Naive B cell (primary cell): ENCODE results near the gene PUM2. TPM values are rescaled to one million over a fixed set of nuclear protein-coding genes. Genes with fewer than 3 reads are reported as not detected.

Experiments
- ATAC-seq, 2 donors: fragments of 150-1000 bp; cut with Tn5 transposase; 2 replicates each; pipeline ENCODE4 v1.10.0; 2021; ENCODE audit warnings: low read depth in 2 of 2, mild to moderate bottlenecking in 2 of 2, moderate library complexity in 2 of 2
- DNase-seq: peaks from one replicate; pipeline ENCODE4 v3.0.0; 2022
- H3K27ac Mint-ChIP-seq, 6 donors: one replicate each; pipeline ENCODE4 v1.8.0; 2020 to 2022; ENCODE audit warnings: mild to moderate bottlenecking in 6 of 6, mixed read lengths in 6 of 6, moderate library complexity in 5 of 6, inconsistent platforms in 2 of 6
- H3K27me3 Mint-ChIP-seq, 3 donors: one replicate each; pipeline ENCODE4 v1.8.0; 2021 to 2022; ENCODE audit warnings: mixed read lengths in 3 of 3, mild to moderate bottlenecking in 1 of 3
- H3K36me3 Mint-ChIP-seq, 2 donors: one replicate each; pipeline ENCODE4 v1.8.0; 2020 to 2022; ENCODE audit warnings: mixed read lengths in 2 of 2, inconsistent platforms in 1 of 2, mild to moderate bottlenecking in 1 of 2
- H3K4me1 Mint-ChIP-seq, 3 donors: one replicate each; pipeline ENCODE4 v1.8.0; 2020 to 2022; ENCODE audit warnings: mixed read lengths in 3 of 3, inconsistent platforms in 1 of 3, mild to moderate bottlenecking in 1 of 3, moderate library complexity in 1 of 3
- H3K4me3 Mint-ChIP-seq, 8 donors: one replicate each; pipeline ENCODE4 v1.8.0; 2020 to 2022; ENCODE audit warnings: mild to moderate bottlenecking in 8 of 8, mixed read lengths in 8 of 8, moderate library complexity in 8 of 8, inconsistent platforms in 2 of 8
- H3K9me3 Mint-ChIP-seq, 7 donors: one replicate each; pipeline ENCODE4 v1.8.0; 2020 to 2022; ENCODE audit warnings: mixed read lengths in 7 of 7, mild to moderate bottlenecking in 5 of 7, inconsistent platforms in 2 of 7, moderate library complexity in 1 of 7
- polyA plus RNA-seq, 6 donors: library from polyadenylated mRNA; unstranded; fragments of 300-500 nt; fragmentation: Illumina TruSeq; gene quantifications; one replicate each; pipeline ENCODE4 v1.2.3, GENCODE V29; 2021; ENCODE audit warnings: low read depth in 6 of 6

The PUM2 gene
- polyA plus RNA-seq, 6 donors from 2014 or later = 11.5 to 18.5 (median 16.2) TPM

DNA sequence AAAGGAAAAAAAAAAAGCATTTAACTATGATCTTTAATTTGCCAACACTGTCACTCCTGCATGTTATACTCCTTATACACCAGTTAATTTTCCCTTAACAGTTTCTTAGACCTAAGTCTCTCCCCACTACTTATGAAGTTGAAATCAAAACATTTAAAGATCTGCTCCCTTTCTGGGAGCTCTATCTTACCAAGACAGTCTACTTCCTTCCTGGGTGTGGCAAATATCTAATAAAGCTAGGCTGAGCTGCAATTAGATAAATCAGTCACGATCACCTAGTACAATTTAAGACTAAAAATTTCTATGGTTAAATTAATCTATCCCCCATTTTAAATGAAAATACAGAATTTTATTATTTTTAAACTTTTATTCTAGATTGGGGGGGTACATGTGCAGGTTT is 33.4 kb downstream of the PUM2 start:
- DNase-seq (no peak), ATAC-seq (no peak)
- Mint-ChIP-seq H3K36me3 (peaks cover 19 to 23% of the 10 kb centered on the region in 2 donors), H3K27me3 (no peaks in the 10 kb centered on the region), H3K27ac (peak overlapping the region in 3 of 6 donors; percentile 19 to 57 (median 35)), H3K4me1 (peaks cover 18 to 44% (median 31%) of the 10 kb centered on the region in 3 donors), H3K9me3 (no peaks in the 10 kb centered on the region), H3K4me3 (peak overlapping the region in 1 of 8 donors; percentile 3)

DNA sequence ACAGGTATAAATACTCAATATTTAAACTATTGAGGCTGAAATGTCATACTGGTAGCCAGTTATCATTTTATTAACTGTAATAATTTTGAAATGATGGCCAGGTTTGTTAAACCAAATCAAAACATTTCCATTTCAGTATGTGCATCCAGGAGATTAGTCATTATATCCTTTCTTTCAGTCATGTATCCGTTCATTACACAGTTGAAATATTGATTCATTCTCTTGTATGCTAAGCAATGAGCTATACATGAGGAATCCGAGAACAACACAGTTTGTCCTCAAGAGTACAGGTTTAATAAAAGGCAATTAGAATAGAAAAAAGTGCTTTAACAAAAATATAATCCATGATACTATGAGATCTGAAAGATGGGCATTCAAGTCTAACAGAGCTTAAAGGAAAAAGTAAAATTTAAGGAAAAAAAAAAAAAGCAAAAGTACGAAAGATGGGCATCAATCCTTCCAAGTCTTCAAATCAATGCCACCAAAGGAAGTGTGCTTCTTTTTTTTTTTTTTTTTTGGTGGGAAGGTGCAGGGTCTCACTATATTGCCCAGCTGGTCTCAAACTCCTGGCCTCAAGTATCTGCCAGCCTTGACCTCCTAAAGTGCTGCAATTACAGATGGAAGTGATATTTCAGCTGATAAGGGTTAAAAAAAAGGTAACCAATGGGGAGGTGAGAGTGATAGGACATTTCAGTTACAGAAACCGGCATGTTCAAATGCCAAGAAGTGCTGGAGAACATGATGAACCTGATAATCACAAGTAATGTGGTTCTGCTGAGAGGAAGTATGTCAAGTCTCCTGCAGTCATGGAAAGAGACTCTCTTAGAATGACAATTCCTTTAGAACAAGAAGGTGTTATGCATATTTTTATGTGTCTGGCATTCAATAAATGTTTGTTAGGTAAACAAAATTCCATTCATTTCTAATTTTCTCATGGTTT is 35.8 kb downstream of the PUM2 start:
- Mint-ChIP-seq H3K36me3 (peaks cover 14 to 16% of the 10 kb centered on the region in 2 donors), H3K9me3 (no peaks in the 10 kb centered on the region), H3K27ac (peak overlapping the region in 2 of 6 donors; percentile 20 to 29), H3K4me3 (no peak overlapping the region), H3K4me1 (peaks cover 6 to 25% (median 16%) of the 10 kb centered on the region in 3 donors), H3K27me3 (no peaks in the 10 kb centered on the region)
- no peak for ATAC-seq
- no peak for DNase-seq

DNA sequence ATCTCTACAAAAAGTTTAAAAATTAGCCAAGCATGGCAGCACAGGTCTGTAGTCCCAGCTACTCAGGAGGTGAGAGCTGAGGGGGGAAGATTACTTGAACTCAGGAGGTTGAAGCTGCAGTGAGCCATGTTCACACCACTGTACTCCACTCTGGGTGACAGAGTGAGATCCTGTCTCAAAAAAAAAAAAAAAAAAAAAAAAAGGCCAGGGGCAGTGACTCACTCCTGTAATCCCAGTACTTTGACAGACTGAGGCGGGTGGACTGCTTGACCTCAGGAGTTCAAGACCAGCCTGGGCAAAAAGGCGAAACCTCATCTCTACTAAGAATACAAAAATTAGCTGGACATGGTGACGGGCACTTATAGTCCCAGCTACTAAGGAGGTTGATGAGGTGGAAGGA is 37.0 kb downstream of the PUM2 start:
- H3K9me3 Mint-ChIP-seq = no peaks in the 10 kb centered on the region
- no peak for DNase-seq
- H3K27ac Mint-ChIP-seq = no peak overlapping the region
- no peak for ATAC-seq
- no peak overlapping the region for H3K4me3 Mint-ChIP-seq
- H3K4me1 Mint-ChIP-seq = peaks cover 6 to 15% (median 8%) of the 10 kb centered on the region in 3 donors
- H3K36me3 Mint-ChIP-seq = peaks cover 6 to 8% of the 10 kb centered on the region in 2 donors
- H3K27me3 Mint-ChIP-seq = no peaks in the 10 kb centered on the region

DNA sequence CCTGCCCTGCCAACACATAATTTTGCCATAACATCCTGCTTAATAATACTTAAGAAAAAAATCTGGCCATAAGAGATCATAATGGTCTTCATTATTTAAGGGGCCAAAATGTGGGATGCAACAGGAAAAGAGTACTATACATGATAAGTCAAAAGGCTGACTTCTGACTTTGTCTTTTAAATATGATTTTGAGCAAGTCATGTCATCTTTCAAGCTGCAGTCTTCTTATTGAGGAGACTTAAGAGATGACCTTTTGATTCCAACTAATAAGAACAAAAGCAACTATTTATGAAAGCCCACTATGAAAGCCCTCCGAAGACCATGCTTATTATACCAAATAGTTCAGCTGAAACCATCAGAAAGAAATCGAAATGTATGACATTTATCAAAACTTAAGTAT is 41.6 kb downstream of the PUM2 start:
- ATAC-seq (no peak), DNase-seq (no peak)
- peak overlapping the region in 1 of 6 donors; percentile 78 for H3K27ac Mint-ChIP-seq
- peaks cover 6% of the 10 kb centered on the region in 2 donors for H3K36me3 Mint-ChIP-seq
- no peak overlapping the region for H3K4me3 Mint-ChIP-seq
- no peaks in the 10 kb centered on the region for H3K27me3 Mint-ChIP-seq
- H3K9me3 Mint-ChIP-seq = no peaks in the 10 kb centered on the region
- H3K4me1 Mint-ChIP-seq = peaks cover 0 to 10% (median 2%) of the 10 kb centered on the region in 3 donors

DNA sequence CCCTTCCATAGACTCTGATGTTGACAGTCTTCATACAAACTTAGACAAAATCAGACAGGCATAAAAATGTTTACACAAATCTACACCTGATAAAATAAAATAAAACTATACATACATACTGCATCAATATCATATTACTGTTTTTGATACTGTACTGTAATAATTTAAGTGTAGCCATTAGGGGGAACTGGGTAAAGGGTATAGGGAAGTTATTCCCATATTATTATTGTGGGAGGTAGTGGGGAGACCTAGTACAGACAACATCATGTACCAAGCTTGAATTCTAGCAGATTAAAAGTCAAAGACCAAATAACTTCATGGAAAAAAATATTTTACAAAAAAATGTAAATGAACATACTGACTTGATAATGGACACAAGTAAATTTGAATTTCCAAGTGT is 43.3 kb downstream of the PUM2 start:
- DNase-seq (no peak), ATAC-seq (no peak)
- Mint-ChIP-seq H3K9me3 (no peaks in the 10 kb centered on the region), H3K27me3 (no peaks in the 10 kb centered on the region), H3K4me1 (peaks cover 3 to 9% (median 7%) of the 10 kb centered on the region in 3 donors), H3K4me3 (no peak overlapping the region), H3K36me3 (peaks cover 11 to 18% of the 10 kb centered on the region in 2 donors), H3K27ac (peak overlapping the region in 1 of 6 donors; percentile 77)

DNA sequence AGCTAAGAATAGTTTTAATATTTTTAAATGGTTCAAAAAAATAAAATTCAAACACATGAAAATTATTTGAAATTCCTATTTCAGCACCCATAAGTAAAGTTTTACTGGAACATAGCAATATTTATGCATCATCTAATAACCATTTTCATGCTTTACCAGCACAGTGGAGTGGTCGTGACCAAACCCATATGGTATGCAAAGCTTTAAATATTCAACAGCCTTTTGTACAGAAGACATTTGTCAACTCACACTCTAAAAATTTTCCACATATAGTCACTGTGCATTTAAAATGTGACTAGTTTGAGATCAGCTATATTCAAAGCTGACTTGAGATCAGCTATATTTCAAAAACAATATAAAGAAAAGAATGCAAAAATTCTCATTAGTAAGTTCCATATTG is 46.2 kb downstream of the PUM2 start:
- Mint-ChIP-seq H3K27me3 (no peaks in the 10 kb centered on the region), H3K4me3 (no peak overlapping the region), H3K36me3 (peaks cover 13 to 18% of the 10 kb centered on the region in 2 donors), H3K9me3 (no peaks in the 10 kb centered on the region), H3K27ac (no peak overlapping the region), H3K4me1 (peaks cover 3 to 10% (median 7%) of the 10 kb centered on the region in 3 donors)
- ATAC-seq (no peak), DNase-seq (no peak)

DNA sequence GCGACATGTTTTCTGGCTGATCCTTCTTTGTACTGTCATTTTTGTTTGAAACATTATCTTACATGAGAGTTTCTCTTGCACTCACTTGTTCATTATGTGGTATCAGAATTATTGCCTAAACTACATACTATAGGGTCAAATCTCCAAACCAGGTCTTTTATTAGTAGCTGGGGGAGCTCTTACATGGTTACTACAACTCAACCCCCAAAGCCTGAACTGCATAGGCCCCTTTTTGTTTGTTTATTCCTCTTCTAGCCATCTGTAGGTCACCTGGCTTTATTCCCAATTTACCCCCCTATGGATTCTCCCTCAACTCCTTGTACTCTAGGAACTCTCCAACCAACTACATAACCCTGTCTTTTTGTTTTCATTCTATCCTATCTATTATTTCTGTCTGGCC is 46.7 kb downstream of the PUM2 start:
- peak overlapping the region in 1 of 6 donors; percentile 19 for H3K27ac Mint-ChIP-seq

DNA sequence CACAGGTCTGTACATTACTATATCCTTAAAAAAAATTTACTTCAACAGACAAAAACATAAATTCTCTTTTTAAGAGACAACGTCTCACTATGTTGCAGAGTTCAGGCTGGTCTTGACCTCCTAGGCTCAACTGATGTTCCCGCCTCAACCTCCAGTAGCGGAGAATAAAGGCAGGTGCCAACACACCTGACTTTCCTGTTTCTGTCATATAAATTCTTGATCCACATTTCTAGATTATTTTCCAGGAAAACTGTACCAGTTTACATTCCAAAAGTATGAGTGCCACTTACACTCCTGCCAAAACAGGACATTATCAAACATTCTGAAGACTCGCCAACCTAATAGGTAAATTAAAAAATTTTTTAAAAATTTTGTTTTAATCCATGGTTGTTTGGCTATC is 48.6 kb downstream of the PUM2 start:
- no peak for DNase-seq
- H3K27me3 Mint-ChIP-seq = no peaks in the 10 kb centered on the region
- no peak for ATAC-seq
- peaks cover 24% of the 10 kb centered on the region in 2 donors for H3K36me3 Mint-ChIP-seq
- H3K4me1 Mint-ChIP-seq = peaks cover 3 to 10% (median 7%) of the 10 kb centered on the region in 3 donors
- peak overlapping the region in 1 of 6 donors; percentile 56 for H3K27ac Mint-ChIP-seq
- no peaks in the 10 kb centered on the region for H3K9me3 Mint-ChIP-seq
- H3K4me3 Mint-ChIP-seq = no peak overlapping the region

More for the DNA sequence above, 46.7 kb downstream of the PUM2 start:
- no peaks in the 10 kb centered on the region for H3K9me3 Mint-ChIP-seq
- peaks cover 13 to 18% of the 10 kb centered on the region in 2 donors for H3K36me3 Mint-ChIP-seq
- DNase-seq = no peak
- no peak for ATAC-seq
- H3K4me3 Mint-ChIP-seq = no peak overlapping the region
- H3K4me1 Mint-ChIP-seq = peaks cover 3 to 10% (median 7%) of the 10 kb centered on the region in 3 donors
- H3K27me3 Mint-ChIP-seq = no peaks in the 10 kb centered on the region

DNA sequence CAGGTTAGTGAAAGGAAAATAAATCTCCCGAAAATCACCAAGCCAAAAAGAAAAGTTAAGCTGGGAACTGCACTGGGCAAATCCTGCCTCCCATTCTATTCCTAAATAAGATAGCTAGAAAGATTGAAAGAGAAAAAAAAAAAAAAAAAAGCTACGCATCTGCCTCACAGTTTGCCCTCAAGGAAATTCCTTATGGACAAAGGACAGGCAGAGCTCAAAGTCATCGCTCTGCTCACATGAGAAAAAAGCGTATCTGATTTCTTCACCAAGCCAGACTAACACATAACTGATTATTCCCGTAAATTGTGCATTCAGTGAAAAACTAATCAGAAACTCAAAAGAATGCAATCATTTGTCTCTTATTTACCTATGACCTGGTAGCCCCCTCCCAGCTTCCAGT is 50.0 kb downstream of the PUM2 start:
- Mint-ChIP-seq H3K36me3 (peaks cover 23 to 24% of the 10 kb centered on the region in 2 donors), H3K27ac (no peak overlapping the region), H3K9me3 (no peaks in the 10 kb centered on the region), H3K4me1 (peaks cover 3 to 10% (median 7%) of the 10 kb centered on the region in 3 donors), H3K4me3 (no peak overlapping the region), H3K27me3 (no peaks in the 10 kb centered on the region)
- ATAC-seq (no peak), DNase-seq (no peak)

DNA sequence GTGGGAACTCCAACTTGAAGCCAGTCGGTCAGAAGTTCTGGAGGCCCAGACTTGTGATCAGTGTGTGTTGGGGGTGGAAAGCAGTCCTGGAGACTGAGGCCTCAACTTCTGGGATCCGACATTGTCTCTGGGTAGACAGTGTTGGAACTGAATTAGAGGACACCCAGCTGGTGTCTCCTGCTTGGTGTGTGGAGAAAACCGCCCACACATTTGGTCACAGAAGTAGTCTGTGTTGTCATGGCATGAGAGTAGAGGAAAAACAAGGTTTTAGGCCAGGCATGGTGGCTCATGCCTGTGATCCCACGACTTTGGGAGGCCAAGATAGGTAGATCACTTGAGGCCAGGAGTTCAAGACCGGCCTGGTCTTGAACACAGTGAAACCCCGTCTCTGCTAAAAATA is 51.5 kb downstream of the PUM2 start:
- ATAC-seq = no peak
- no peaks in the 10 kb centered on the region for H3K27me3 Mint-ChIP-seq
- peaks cover 23 to 24% of the 10 kb centered on the region in 2 donors for H3K36me3 Mint-ChIP-seq
- H3K9me3 Mint-ChIP-seq = no peaks in the 10 kb centered on the region
- no peak overlapping the region for H3K4me3 Mint-ChIP-seq
- DNase-seq = no peak
- H3K27ac Mint-ChIP-seq = peak overlapping the region in 1 of 6 donors; percentile 6
- peaks cover 3 to 8% (median 7%) of the 10 kb centered on the region in 3 donors for H3K4me1 Mint-ChIP-seq

DNA sequence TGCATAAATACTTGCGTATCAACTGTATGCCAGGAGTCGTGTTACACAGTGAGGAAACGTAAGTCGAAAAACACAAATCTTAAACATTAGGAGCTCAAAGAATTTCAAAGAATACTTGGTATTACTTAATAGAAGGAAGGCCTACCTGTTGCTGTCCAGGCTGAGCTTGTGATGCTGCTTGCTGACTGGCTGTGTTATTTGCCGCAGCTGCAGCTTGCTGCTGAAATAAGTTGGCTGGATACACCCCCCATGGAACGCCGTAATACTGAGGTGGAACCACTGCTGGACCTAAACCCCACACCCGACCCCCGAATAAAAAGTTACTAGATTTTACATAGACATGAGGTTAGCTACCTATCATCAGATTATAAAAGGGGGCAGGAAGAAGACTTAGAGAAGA is 56.4 kb downstream of the PUM2 start:
- Mint-ChIP-seq H3K9me3 (no peaks in the 10 kb centered on the region), H3K27ac (peak overlapping the region in 1 of 6 donors; percentile 55)

DNA sequence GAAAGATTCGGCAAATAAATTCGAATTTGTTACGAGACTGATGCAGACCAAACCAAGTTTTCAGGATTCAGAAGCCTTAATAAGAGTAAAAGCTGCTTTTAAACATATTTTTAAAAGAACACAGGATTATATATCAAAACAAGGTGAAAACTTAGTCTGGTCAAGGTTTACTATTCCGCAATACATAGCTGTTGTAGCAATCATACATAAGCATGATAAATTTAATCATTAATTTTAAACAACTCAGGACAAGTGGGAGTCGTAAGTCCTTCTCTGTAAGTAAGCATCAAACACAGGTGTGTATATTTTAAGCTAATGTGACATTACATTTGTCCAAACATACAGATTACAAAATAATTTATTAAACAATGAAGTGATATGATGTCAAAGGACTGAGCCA is 57.7 kb downstream of the PUM2 start:
- H3K27ac Mint-ChIP-seq = no peak overlapping the region
- peaks cover 17 to 23% of the 10 kb centered on the region in 2 donors for H3K36me3 Mint-ChIP-seq
- ATAC-seq = no peak

More for the DNA sequence above, 56.4 kb downstream of the PUM2 start:
- Mint-ChIP-seq H3K4me1 (peaks cover 0 to 7% (median 5%) of the 10 kb centered on the region in 3 donors), H3K4me3 (no peak overlapping the region), H3K36me3 (peaks cover 17 to 26% of the 10 kb centered on the region in 2 donors), H3K27me3 (no peaks in the 10 kb centered on the region)
- no peak for DNase-seq
- no peak for ATAC-seq

DNA sequence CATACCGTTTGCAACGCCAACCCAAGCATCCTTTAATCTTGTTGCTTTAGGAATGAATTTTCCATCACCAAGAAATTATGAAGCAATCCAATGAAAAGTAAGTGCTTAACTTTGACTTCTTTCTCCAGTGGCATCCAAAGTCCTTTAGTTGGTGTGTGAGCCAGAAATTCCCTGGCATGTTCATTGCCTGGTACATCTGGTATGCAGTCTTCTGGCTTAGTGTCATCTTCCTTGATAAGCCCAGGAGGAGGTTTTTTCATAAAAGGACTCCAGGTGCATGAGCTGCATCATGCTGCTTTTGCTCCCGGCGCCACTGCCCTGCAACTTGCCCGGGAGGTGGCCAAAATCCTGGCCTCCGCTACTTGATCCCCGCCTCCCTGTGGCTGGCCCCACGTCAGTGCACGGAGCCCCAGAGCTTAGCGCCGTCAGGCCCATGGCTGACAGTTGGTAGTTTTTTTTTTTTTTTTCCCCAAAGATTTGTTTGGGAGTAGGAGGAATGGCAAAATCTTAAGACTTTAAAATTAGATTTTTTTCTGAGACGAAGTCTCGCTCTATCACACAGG is 58.7 kb downstream of the PUM2 start:
- ATAC-seq = no peak

More for the DNA sequence above, 57.7 kb downstream of the PUM2 start:
- Mint-ChIP-seq H3K27me3 (no peaks in the 10 kb centered on the region), H3K4me1 (peaks cover 2 to 7% (median 5%) of the 10 kb centered on the region in 3 donors), H3K9me3 (no peaks in the 10 kb centered on the region), H3K4me3 (no peak overlapping the region)
- no peak for DNase-seq

More for the DNA sequence above, 58.7 kb downstream of the PUM2 start:
- Mint-ChIP-seq H3K4me1 (peaks cover 2 to 7% (median 5%) of the 10 kb centered on the region in 3 donors), H3K27me3 (no peaks in the 10 kb centered on the region), H3K36me3 (peaks cover 10 to 14% of the 10 kb centered on the region in 2 donors), H3K4me3 (peak overlapping the region in 1 of 8 donors; percentile 52), H3K27ac (peak overlapping the region in 2 of 6 donors; percentile 25 to 53), H3K9me3 (no peaks in the 10 kb centered on the region)
- no peak for DNase-seq
